Body of pancreas (tissue), 4 donors: ENCODE data around the gene PTBP3.
"Not testable (repeated sequence)": the region's sequence is repeated elsewhere in the genome, so short reads cannot be mapped to it uniquely, and the experiment has no call there.

Experiments used
- CTCF ChIP-seq, 7 experiments: fragments of 450-650 bp in 4 of 7; fragments of 200-600 bp in 3 of 7; sonication (generic) in 3 of 7; IDR thresholded peaks; one replicate each; pipeline ENCODE4 v1.5.1; 2016 to 2019; ENCODE audit warnings: antibody characterized with exemption in 7 of 7
- POLR2A ChIP-seq, 3 donors: fragments of 450-650 bp; IDR thresholded peaks; one replicate each; pipeline ENCODE4 v1.6.1; 2016; ENCODE audit warnings: antibody characterized with exemption in 3 of 3, mild to moderate bottlenecking in 2 of 3

- TF ChIP-seq CTCF, POLR2A (IDR thresholded peaks at IDR 0.05): not testable (repeated sequence)
These were observed 40.8 kb upstream of the PTBP3 start for GRCh38 chr9:112374232-112374631.
